H1 (cell line): ENCODE data around the gene TNS1. TPM values are rescaled to one million over a fixed set of nuclear protein-coding genes. Genes with fewer than 3 reads are reported as not detected.
A peak's percentile ranks its signal among the peaks of the same experiment; 100 is the strongest.

Experiments used
- CTCF ChIA-PET: fragments of 300-600 bp; sonication (Branson Sonifier 250); formaldehyde crosslinking; loops from one replicate; lab custom pipeline; 2021; ENCODE audit not compliant: partially characterized antibody; lab: Charles Lee
- POLR2A ChIA-PET: fragments of 300-600 bp; sonication (Branson Sonifier 250); formaldehyde crosslinking; loops from one replicate; lab custom pipeline; 2021; ENCODE audit warnings: inconsistent platforms; ENCODE audit not compliant: partially characterized antibody; lab: Charles Lee
- DNase-seq, 2 experiments: peaks; one replicate each; pipeline versions ENCODE4 v3.0.0 to v3.0.0-alpha.2; 2010 to 2022; ENCODE audit warnings: low spot score in 2 of 2, low read depth in 1 of 2, mixed read lengths in 1 of 2
- FAIRE-seq: peaks from 2 replicates; lab custom pipeline; 2011; peaks lifted over from hg19 to GRCh38; lab: Jason Lieb, UNC
- H2AFZ ChIP-seq: 2 replicates; pipeline ENCODE4 v1.8.1; 2012; ENCODE audit warnings: low read length, inconsistent platforms
- H2AK5ac ChIP-seq: 2 replicates; pipeline ENCODE4 v1.6.1; 2013; ENCODE audit warnings: low read depth, low read length
- H2BK120ac ChIP-seq: replicated peaks from 2 replicates; pipeline ENCODE3; 2013; ENCODE audit warnings: low read depth, low read length, inconsistent platforms
- H2BK12ac ChIP-seq: 2 replicates; pipeline ENCODE4 v1.6.1; 2013; ENCODE audit warnings: low read depth, low read length
- H2BK15ac ChIP-seq: 2 replicates; pipeline ENCODE4 v1.6.1; 2013; ENCODE audit warnings: low read length
- H2BK20ac ChIP-seq: 2 replicates; pipeline ENCODE4 v1.6.1; 2013; ENCODE audit warnings: low read length
- H2BK5ac ChIP-seq: 2 replicates; pipeline ENCODE4 v1.6.1; 2013; ENCODE audit warnings: low read depth, low read length
- H3K14ac ChIP-seq: 2 replicates; pipeline ENCODE4 v1.6.1; 2013; ENCODE audit warnings: inconsistent platforms; ENCODE audit not compliant: insufficient read length
- H3K18ac ChIP-seq: 2 replicates; pipeline ENCODE4 v1.6.1; 2013; ENCODE audit warnings: low read length; ENCODE audit errors: extremely low read depth
- H3K23ac ChIP-seq: 2 replicates; pipeline ENCODE4 v1.6.1; 2013; ENCODE audit warnings: inconsistent platforms; ENCODE audit not compliant: insufficient read length
- H3K23me2 ChIP-seq: 2 replicates; pipeline ENCODE4 v1.6.1; 2013; ENCODE audit warnings: low read depth, low read length
- H3K27ac ChIP-seq: 2 replicates; pipeline ENCODE4 v1.6.1; 2011; ENCODE audit warnings: low read depth, low read length, inconsistent platforms
- H3K27me3 ChIP-seq, 4 experiments: replicated peaks in 1 of 4; 1 replicate in 1 of 4; 2 replicates in 3 of 4; pipeline versions ENCODE4 v1.6.1 to v1.8.1; 2011 to 2013; ENCODE audit warnings: low read length in 3 of 4, mild to moderate bottlenecking in 3 of 4, inconsistent platforms in 2 of 4, mixed read lengths in 2 of 4, moderate library complexity in 1 of 4; ENCODE audit not compliant: control insufficient read depth in 3 of 4, insufficient read depth in 3 of 4; ENCODE audit errors: extremely low read depth in 1 of 4
- H3K36me3 ChIP-seq, 4 experiments: 2 replicates each; pipeline versions ENCODE4 v1.6.1 to v1.8.1; 2011 to 2013; ENCODE audit warnings: mild to moderate bottlenecking in 4 of 4, low read length in 3 of 4, moderate library complexity in 2 of 4, control low read depth in 1 of 4, inconsistent platforms in 1 of 4; ENCODE audit not compliant: insufficient read depth in 4 of 4, control insufficient read depth in 2 of 4
- H3K4ac ChIP-seq: replicated peaks from 2 replicates; pipeline ENCODE3; 2013; ENCODE audit warnings: low read length, low read depth, mixed read lengths, inconsistent platforms; ENCODE audit not compliant: insufficient read length
- H3K4me1 ChIP-seq, 4 experiments: replicated peaks in 1 of 4; 1 replicate in 1 of 4; 2 replicates in 3 of 4; pipeline versions ENCODE4 v1.6.1 to v1.8.1; 2011 to 2013; ENCODE audit warnings: low read length in 3 of 4, inconsistent platforms in 2 of 4, mixed read lengths in 1 of 4; ENCODE audit not compliant: insufficient read depth in 4 of 4, control insufficient read depth in 3 of 4
- H3K4me2 ChIP-seq, 2 experiments: 2 replicates each; pipeline versions ENCODE4 v1.6.1 to v1.8.1; 2011 to 2013; ENCODE audit warnings: low read depth in 2 of 2, low read length in 2 of 2, control low read depth in 1 of 2, inconsistent platforms in 1 of 2, mild to moderate bottlenecking in 1 of 2; ENCODE audit not compliant: insufficient read depth in 1 of 2
- H3K4me3 ChIP-seq, 4 experiments: fragments of 200-600, 300-600 bp in 1 of 4; sonication (generic), shearing (Covaris generic), sonication (Bioruptor Twin) in 1 of 4; 2 replicates each; pipeline versions ENCODE4 v1.5.1 to v1.8.1; 2011 to 2016; ENCODE audit warnings: low read length in 4 of 4, low read depth in 3 of 4, control low read depth in 2 of 4, inconsistent platforms in 2 of 4, mild to moderate bottlenecking in 2 of 4, mixed read lengths in 1 of 4, moderate library complexity in 1 of 4; ENCODE audit not compliant: insufficient read depth in 2 of 4; ENCODE audit errors: extremely low read depth in 1 of 4
- H3K56ac ChIP-seq: replicated peaks from 2 replicates; pipeline ENCODE3; 2013; ENCODE audit warnings: low read depth, mild to moderate bottlenecking, mixed read lengths, low read length, inconsistent platforms; ENCODE audit not compliant: insufficient read length
- H3K79me1 ChIP-seq: 2 replicates; pipeline ENCODE4 v1.6.1; 2013; ENCODE audit warnings: low read depth, low read length, control low read depth
- H3K79me2 ChIP-seq, 2 experiments: 2 replicates each; pipeline versions ENCODE4 v1.6.1 to v1.8.1; 2012 to 2013; ENCODE audit warnings: low read length in 2 of 2, mild to moderate bottlenecking in 2 of 2, inconsistent platforms in 1 of 2; ENCODE audit not compliant: insufficient read depth in 2 of 2, control insufficient read depth in 1 of 2
- H3K9ac ChIP-seq, 4 experiments: replicated peaks in 1 of 4; 1 replicate in 1 of 4; 2 replicates in 3 of 4; pipeline versions ENCODE4 v1.6.1 to v1.8.1; 2011 to 2013; ENCODE audit warnings: low read depth in 3 of 4, low read length in 3 of 4, control low read depth in 2 of 4, mild to moderate bottlenecking in 2 of 4, moderate library complexity in 2 of 4, inconsistent platforms in 1 of 4; ENCODE audit errors: extremely low read depth in 1 of 4
- H3K9me3 ChIP-seq, 2 experiments: 2 replicates each; pipeline versions ENCODE4 v1.6.1 to v1.8.1; 2012 to 2013; ENCODE audit warnings: mild to moderate bottlenecking in 2 of 2, moderate library complexity in 2 of 2, control low read depth in 1 of 2, inconsistent platforms in 1 of 2, low read depth in 1 of 2, low read length in 1 of 2, mixed read lengths in 1 of 2; ENCODE audit not compliant: insufficient read depth in 2 of 2
- H4K20me1 ChIP-seq, 2 experiments: replicated peaks in 1 of 2; 2 replicates each; pipeline versions ENCODE3 to v1.8.1; 2011 to 2013; ENCODE audit warnings: inconsistent platforms in 2 of 2, low read length in 2 of 2, mild to moderate bottlenecking in 1 of 2; ENCODE audit not compliant: insufficient read depth in 2 of 2, control insufficient read depth in 1 of 2
- H4K5ac ChIP-seq: 2 replicates; pipeline ENCODE4 v1.6.1; 2013; ENCODE audit warnings: low read length, low read depth, mixed read lengths, inconsistent platforms; ENCODE audit not compliant: insufficient read length
- H4K8ac ChIP-seq: 2 replicates; pipeline ENCODE4 v1.8.0; 2013; ENCODE audit warnings: mild to moderate bottlenecking, moderate library complexity, low read length, inconsistent platforms; ENCODE audit not compliant: insufficient read depth; ENCODE audit errors: extremely low read depth
- H4K91ac ChIP-seq: replicated peaks from 2 replicates; pipeline ENCODE3; 2013; ENCODE audit warnings: low read length, mixed read lengths, inconsistent platforms; ENCODE audit not compliant: insufficient read length
- BCL11A ChIP-seq, 2 experiments: IDR thresholded peaks; one replicate each; pipeline ENCODE4 v1.6.1; 2011; ENCODE audit warnings: low read depth in 2 of 2, low read length in 2 of 2, mild to moderate bottlenecking in 2 of 2
- CHD2 ChIP-seq: IDR thresholded peaks from 2 replicates; pipeline ENCODE4 v1.6.1; 2012; ENCODE audit warnings: low read length, improper control_type of control experiment
- EGR1 ChIP-seq: IDR thresholded peaks from 2 replicates; pipeline ENCODE4 v1.6.1; 2011; ENCODE audit warnings: low read depth, low read length, borderline replicate concordance
- GTF2F1 ChIP-seq: IDR thresholded peaks from 2 replicates; pipeline ENCODE4 v1.6.1; 2012; ENCODE audit warnings: low read depth, low read length, improper control_type of control experiment, borderline replicate concordance
- PHF8 ChIP-seq: fragments of 200-600 bp; sonication (generic); conservative IDR thresholded peaks from 2 replicates; pipeline ENCODE4 v1.7.1; 2012; ENCODE audit warnings: low read depth, mild to moderate bottlenecking, inconsistent platforms, low read length, moderate library complexity
- POLR2AphosphoS5 ChIP-seq: IDR thresholded peaks from 2 replicates; pipeline ENCODE4 v1.6.1; 2011; ENCODE audit warnings: low read depth, low read length
- RNF2 ChIP-seq: fragments of 200-900, 300-1000 bp; sonication (generic); IDR thresholded peaks from 2 replicates; pipeline ENCODE4 v1.7.1; 2016; ENCODE audit warnings: borderline replicate concordance, low read depth, mild to moderate bottlenecking, antibody characterized with exemption, low read length; ENCODE audit not compliant: poor library complexity, severe bottlenecking; ENCODE audit errors: missing control alignments
- SUZ12 ChIP-seq: fragments of 200-600 bp; sonication (generic); IDR thresholded peaks from 2 replicates; pipeline ENCODE4 v1.6.1; 2012; ENCODE audit warnings: mild to moderate bottlenecking, inconsistent platforms, low read length, moderate library complexity, mixed read lengths
- YY1 ChIP-seq: IDR thresholded peaks from 2 replicates; pipeline ENCODE4 v1.6.1; 2011; ENCODE audit warnings: low read depth, mild to moderate bottlenecking, low read length
- WGBS, 2 experiments: shearing (Covaris generic) in 1 of 2; methylation state at CpG; one replicate each; pipeline versions ENCODE4 v1.1.6 to v1.1.7; 2013 to 2015; ENCODE audit warnings: low lambda C conversion rate in 2 of 2, mixed read lengths in 2 of 2, inconsistent platforms in 1 of 2, low coverage in 1 of 2, missing lambda C conversion rate in 1 of 2; ENCODE audit not compliant: insufficient replicate concordance in 2 of 2, insufficient coverage in 1 of 2, insufficient read length in 1 of 2; ENCODE audit errors: extremely low coverage in 1 of 2, missing lambda C conversion rate in 1 of 2; 5-methylcytosine and 5-hydroxymethylcytosine counted together
- polyA plus RNA-seq, 7 experiments: library from polyadenylated mRNA; depleted of rRNA in 3 of 7; stranded (reverse) in 5 of 7; unstranded in 2 of 7; fragments of >200 nt in 5 of 7; fragments of 200-250 nt in 2 of 7; gene quantifications; 1 replicate in 5 of 7; 2 replicates in 1 of 7; 4 replicates in 1 of 7; pipeline versions ENCODE4 v1.2.1 to v1.2.3, GENCODE V29; 2011 to 2013; ENCODE audit warnings: missing spikeins in 2 of 7, mixed read lengths in 2 of 7
- total RNA-seq: library from RNA; stranded (reverse); fragmentation: NEBNext Ultra II Directional; extraction: Animal tissue kit (Norgen Biotek cat#: 25700); gene quantifications from 2 replicates; pipeline ENCODE4 v1.2.1, GENCODE V29; 2021
- TF ChIP-seq, protein P1 (sequence below), 3 experiments: IDR thresholded peaks; 1 replicate in 2 of 3; 2 replicates in 1 of 3; pipeline versions ENCODE4 v1.5.1 to v1.6.1; 2011; ENCODE audit warnings: low read length in 3 of 3, mild to moderate bottlenecking in 3 of 3, inconsistent platforms in 2 of 3, low read depth in 1 of 3, moderate library complexity in 1 of 3; ENCODE audit not compliant: insufficient read depth in 1 of 3; ENCODE audit errors: control extremely low read depth in 1 of 3

TNS1 gene
- total and polyA plus RNA-seq, 2 of the 8 experiments (the other 6 are each of a cell fraction or from before 2014, with no cell fraction given) = 1.5 to 5.1 TPM

DNA sequence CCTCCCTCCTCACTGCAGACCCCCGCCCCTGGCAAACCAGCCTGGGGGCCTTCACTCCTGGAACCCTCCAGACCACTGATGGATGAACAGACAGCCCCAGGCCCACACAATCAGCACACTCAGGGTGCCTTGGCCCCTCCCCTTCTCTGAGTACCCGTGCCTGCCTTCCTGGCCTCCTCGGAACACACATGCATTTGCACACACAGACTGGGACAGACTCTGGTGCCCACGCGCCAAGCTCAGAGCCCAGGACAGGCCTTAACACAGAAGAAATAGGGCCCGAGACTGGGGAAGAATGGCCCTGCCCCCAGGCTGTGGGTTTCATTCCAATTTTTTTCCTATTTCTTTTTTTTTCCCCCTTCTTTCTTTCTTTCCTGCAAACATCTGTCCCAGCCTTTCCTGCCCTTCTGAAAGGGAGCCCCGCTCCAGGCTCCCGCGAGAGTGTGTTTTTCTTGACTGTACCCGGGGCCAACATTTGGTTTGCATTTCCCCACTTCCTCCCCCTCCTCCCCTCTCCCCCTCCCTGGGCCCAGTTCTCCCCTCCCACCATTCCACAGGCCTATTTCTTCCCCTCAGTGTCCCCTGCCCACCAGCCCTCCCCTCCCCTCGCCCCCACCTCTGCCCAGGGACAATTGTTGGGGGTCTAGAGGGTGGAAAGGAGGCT lies 618 bp upstream of the TNS1 start:
- Histone ChIP-seq H3K9ac (no peak overlapping the region), H3K4me2 (no peak overlapping the region), H3K27ac (no peak overlapping the region), H3K79me2 (no peaks in the 10 kb centered on the region), H4K91ac (no peak overlapping the region), H3K27me3 (peaks cover 0 to 5% (median 4%) of the 10 kb centered on the region in 4 experiments; a peak in 3 of 7 replicates), H2BK12ac (no peak overlapping the region), H3K4ac (no peak overlapping the region), H3K23ac (no peak overlapping the region), H3K4me3 (no peak overlapping the region), H4K5ac (no peak overlapping the region), H3K56ac (no peak overlapping the region), H3K9me3 (no peaks in the 10 kb centered on the region), H3K23me2 (no peaks in the 10 kb centered on the region; the same call in 1 of the 2 replicates), H4K20me1 (no peaks in the 10 kb centered on the region), H3K4me1 (peaks cover 0 to 24% (median 15%) of the 10 kb centered on the region in 4 experiments; a peak in 6 of 7 replicates), H2BK5ac (0 out of 2 replicates have a peak overlapping the region, but pooled peaks have one; percentile 52), H2BK15ac (no peak overlapping the region), H2BK120ac (no peak overlapping the region), H4K8ac (no peak overlapping the region), H3K36me3 (no peaks in the 10 kb centered on the region), H3K14ac (no peak overlapping the region), H2AFZ (no peak overlapping the region), H3K18ac (no peak overlapping the region; the same call in 1 of the 2 replicates), H3K79me1 (no peaks in the 10 kb centered on the region), H2BK20ac (no peak overlapping the region), H2AK5ac (no peak overlapping the region)
- DNase-seq (no peak), FAIRE-seq (no peak)
- ChIA-PET CTCF (interaction anchor here (0.6 to 3.0 kb wide), 9 partner anchors 10 to 218 kb away, joined by 3 to 22 read pairs (median 8); no protein-coding TSS in a partner anchor), POLR2A (interaction anchor here (1.0 to 1.9 kb wide), 2 partner anchors 12 to 19 kb away, joined by 3 to 5 read pairs; no protein-coding TSS in a partner anchor)
- 70% methylated on average over 5 of the region's 11 CpGs; no CpG with 5 or more reads in 1 of the 2 experiments for WGBS, 2 experiments
- TF ChIP-seq YY1 = no peak
- TF ChIP-seq CHD2 = no peak
- TF ChIP-seq RNF2 = no peak
- TF ChIP-seq EGR1 = no peak
- TF ChIP-seq BCL11A (IDR thresholded peaks at IDR 0.05; ENCODE audit: low read depth in 2 of 2, low read length in 2 of 2) = no peak
- TF ChIP-seq POLR2AphosphoS5 = no peak
- TF ChIP-seq, protein P1, sequence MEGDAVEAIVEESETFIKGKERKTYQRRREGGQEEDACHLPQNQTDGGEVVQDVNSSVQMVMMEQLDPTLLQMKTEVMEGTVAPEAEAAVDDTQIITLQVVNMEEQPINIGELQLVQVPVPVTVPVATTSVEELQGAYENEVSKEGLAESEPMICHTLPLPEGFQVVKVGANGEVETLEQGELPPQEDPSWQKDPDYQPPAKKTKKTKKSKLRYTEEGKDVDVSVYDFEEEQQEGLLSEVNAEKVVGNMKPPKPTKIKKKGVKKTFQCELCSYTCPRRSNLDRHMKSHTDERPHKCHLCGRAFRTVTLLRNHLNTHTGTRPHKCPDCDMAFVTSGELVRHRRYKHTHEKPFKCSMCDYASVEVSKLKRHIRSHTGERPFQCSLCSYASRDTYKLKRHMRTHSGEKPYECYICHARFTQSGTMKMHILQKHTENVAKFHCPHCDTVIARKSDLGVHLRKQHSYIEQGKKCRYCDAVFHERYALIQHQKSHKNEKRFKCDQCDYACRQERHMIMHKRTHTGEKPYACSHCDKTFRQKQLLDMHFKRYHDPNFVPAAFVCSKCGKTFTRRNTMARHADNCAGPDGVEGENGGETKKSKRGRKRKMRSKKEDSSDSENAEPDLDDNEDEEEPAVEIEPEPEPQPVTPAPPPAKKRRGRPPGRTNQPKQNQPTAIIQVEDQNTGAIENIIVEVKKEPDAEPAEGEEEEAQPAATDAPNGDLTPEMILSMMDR (IDR thresholded peaks at IDR 0.05; ENCODE audit: control extremely low read depth in 1 of 3, insufficient read depth in 1 of 3, low read depth in 1 of 3, low read length in 3 of 3) = no peak
- no peak for TF ChIP-seq PHF8
- no peak for TF ChIP-seq GTF2F1
- TF ChIP-seq SUZ12 = no peak
